ENCODE results near the gene NCOR1.

The NCOR1 gene

DNA sequence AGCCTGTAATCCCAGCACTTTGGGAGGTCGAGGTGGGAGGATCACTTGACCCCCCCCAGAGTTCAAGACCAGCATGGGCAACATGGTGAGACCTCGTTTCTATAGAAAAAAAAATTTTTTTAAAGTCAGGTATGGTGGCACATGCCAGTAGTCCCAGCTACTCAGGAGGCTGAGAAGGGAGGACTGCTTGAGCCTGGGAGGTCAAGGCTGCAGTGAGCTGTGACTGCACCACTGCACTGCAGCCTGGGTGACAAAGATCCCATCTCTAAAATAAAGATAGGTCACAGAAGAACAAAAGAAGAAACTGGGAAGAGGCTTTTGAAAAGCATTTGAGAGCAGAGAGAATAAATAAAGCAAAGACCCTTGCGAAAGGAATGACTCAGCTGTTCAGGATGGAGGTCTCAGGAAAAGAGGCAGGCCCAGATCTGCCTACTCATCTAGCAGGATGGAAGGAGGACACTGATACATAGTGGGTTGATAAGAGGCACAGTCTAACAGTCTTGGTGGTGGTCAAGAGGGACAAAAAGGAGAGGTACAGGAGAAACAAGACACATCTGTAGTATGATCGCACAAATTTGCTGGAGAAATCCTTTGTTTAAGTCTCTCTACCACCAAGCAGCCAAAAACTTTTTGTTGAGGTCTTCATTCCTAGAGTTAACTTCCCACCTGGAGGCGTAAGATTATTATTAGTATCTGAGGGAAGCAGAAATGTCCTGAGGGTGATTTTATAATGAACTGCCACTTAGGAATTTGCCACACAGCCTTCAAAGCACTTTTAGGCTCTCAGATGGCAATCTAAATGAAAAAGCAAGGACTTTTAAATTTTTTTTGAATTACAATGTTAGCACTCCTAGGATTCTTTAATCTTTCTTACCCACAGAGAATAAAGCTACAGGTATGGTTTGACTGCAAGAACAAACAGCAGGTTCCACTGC is 233.4 kb downstream of the NCOR1 start:
- no peak overlapping the region for H3K4me3 ChIP-seq (replicated peaks in 1 of 2; ENCODE audit: low read depth in 2 of 2, low read length in 2 of 2)
- TF ChIP-seq CTCF (IDR thresholded peaks at IDR 0.05; ENCODE audit: low read depth, low read length) = no peak
- DNase-seq (ENCODE audit: low read depth in 2 of 2) = peak; percentile 44 to 65

- no peak for TF ChIP-seq CTCF (IDR thresholded peaks at IDR 0.05; ENCODE audit: low read depth, low read length)
- no peak for DNase-seq (ENCODE audit: low read depth in 2 of 2)
- no peak overlapping the region for H3K4me3 ChIP-seq (replicated peaks in 1 of 2; ENCODE audit: low read depth in 2 of 2, low read length in 2 of 2)
These were observed 234.1 kb downstream of the NCOR1 start for GRCh38 chr17:15981208-15981607.

Measured in cardiac fibroblast (primary cell).